ENCODE data around the gene PPP1R3G.
"Not testable (repeated sequence)": the region's sequence is repeated elsewhere in the genome, so short reads cannot be mapped to it uniquely, and the experiment has no call there.

PPP1R3G gene

DNA sequence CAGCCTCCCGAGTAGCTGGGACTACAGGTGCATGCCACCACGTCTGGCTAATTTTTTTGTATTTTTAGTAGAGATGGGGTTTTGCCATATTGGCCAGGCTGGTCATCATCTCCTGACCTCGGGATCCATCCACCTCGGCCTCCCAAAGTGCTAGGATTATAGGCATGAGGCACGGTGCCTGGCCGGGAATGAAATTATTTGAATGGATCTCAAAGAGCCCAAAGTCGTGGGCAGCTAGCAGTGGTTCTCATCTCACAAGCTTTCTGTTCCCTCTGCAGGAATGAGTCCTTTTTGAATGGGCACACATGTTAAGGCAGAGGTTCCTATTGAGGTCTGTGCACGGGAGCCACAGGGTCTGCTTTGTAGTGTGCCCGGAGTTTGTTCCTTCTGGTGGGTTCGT is 34.9 kb downstream of the PPP1R3G start:
- no peak for DNase-seq (ENCODE audit: low spot score)

DNA sequence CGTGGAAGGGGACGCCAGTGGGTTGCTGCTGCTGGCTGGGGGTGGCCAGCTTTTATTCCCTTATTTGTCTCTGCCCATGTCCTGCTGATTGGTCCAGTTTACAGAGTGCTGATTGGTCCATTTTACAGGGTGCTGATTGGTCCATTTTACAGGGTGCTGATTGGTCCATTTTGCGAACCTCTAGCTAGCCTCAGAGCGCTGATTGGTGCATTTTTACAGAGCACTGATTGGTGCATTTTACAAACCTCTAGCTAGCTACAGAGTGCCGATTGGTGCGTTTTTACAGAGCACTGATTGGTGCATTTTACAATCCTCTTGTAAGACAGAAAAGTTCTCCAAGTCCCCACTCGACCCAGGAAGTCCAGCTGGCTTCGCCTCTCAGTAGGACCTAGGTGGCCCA is 35.4 kb downstream of the PPP1R3G start:
- DNase-seq (ENCODE audit: low spot score) = not testable (repeated sequence)

DNA sequence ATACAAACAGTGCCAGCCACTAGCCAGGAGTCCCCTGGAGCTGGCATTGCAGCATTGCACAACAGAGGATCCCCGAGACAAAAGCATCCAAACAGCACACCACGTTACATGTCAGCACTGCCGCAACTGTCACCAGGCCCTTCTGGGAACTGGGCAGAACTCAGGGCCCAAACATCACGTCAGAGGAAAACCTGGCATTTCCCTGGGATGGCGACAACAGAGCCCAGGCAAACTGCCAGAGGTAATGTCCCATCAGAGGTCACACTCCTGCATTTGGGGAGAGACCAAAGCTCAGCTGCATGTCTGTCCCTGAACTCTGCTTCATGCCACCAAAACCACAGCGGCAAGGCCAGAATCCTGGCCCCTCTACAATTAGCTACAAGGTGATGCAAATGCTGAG is 36.3 kb downstream of the PPP1R3G start:
- no peak for DNase-seq (ENCODE audit: low spot score)

DNA sequence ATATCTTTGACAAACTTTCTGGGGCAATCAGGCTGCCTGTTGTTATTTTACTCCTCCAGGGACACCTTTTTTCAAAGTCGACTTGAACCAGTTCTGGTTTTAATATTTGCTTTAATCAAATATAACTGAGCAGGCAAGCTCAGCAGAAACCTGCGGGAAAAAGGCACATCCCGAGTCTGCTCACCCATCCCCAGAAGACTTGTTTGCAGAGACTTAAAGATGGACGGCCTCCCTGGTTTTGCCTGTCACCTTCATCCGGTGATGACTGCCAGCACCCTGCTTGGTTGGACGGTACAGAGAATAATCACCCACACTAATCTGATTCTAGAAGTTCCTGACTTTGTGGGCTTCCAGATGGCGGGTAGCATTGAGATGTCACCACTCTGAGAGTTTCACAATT is 36.8 kb downstream of the PPP1R3G start:
- no peak for DNase-seq (ENCODE audit: low spot score)

DNA sequence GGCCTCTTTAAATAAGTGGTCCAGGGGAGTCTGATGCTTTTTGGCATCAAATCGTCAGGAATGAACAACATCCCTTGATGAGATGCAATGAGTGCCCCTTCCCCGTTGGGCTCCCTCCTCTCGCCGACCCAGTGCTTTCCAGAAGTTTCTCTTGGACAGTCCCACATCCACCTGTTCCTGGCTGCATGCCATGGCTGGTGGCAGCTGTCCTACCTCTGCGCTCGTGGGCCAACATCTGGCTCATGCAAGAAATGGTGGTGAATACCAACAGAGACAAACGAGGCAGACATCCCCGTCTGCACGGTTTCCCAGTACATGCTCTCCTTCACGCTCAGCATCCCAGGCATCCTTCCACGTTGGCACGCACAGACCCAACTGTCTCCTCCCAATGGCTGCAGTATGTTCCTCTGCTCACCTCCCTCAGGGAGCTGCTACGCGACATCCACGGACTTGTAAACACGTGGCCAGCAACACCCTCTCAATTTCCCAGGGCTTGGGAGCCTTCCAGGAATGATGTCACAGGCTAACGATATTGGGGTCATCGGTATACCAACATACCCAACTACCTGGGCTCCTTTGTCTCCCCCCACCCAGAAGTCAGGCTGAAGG is 37.5 kb downstream of the PPP1R3G start:
- no peak for DNase-seq (ENCODE audit: low spot score)

DNA sequence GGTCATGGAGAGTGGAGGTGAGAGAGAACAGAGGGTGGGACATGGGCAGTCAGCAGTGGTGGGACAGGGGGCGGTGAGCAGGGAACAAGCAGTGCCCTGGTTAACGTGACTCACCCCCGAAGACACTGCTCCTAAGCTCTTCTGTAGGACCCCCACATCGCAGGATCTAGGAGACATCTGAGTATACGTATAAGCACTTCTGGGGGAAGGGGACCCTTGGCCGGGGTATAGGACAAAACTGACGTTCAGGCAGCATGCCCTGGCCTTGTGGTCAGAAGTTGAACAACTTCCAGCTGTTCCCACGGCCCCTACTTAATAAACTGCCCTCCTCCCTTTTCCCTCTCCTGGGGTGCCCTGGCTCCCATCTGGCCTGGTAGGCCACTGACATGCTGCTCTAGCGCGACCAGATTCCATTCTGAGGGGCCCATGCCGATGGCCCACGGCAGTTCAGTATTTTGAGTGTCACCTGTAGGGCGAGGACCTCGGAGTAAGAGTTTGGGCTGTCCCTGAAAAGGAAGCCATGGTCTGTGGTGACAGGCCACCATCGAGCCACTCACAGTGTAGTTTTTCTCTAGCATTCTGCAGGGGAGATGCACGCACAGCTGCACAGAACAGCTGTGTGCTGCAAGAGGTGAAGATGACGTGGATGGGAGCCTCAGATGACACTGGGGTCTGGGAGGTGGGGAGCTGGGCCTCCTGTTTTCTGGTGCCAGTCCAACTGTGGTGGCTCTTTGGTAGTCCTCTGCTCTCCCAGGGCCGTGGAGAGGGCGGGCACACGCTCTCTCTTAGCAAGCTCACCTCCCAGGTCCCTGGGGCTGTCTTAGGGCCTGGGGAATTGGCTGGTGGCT is 38.4 kb downstream of the PPP1R3G start:
- no peak for DNase-seq (ENCODE audit: low spot score)

DNA sequence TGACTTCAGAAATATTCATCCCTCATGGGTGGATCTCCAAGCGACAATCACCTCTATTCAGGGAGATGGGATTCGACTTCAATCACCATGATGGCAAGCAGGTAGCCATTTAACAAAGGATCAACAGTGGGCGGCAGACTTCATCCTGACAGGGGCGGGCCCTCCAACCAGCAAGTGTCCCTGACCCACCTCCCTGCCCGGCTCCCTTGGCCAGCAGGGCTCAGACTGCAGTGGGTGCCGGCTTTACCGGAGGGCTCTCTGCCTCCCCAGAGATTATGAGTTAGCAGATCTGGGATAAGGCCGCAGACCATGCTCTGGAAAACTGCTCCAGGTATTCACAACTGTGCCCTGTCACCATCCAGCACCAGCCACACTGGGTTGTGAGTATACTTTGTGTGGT is 39.4 kb downstream of the PPP1R3G start:
- DNase-seq (ENCODE audit: low spot score) = no peak

DNA sequence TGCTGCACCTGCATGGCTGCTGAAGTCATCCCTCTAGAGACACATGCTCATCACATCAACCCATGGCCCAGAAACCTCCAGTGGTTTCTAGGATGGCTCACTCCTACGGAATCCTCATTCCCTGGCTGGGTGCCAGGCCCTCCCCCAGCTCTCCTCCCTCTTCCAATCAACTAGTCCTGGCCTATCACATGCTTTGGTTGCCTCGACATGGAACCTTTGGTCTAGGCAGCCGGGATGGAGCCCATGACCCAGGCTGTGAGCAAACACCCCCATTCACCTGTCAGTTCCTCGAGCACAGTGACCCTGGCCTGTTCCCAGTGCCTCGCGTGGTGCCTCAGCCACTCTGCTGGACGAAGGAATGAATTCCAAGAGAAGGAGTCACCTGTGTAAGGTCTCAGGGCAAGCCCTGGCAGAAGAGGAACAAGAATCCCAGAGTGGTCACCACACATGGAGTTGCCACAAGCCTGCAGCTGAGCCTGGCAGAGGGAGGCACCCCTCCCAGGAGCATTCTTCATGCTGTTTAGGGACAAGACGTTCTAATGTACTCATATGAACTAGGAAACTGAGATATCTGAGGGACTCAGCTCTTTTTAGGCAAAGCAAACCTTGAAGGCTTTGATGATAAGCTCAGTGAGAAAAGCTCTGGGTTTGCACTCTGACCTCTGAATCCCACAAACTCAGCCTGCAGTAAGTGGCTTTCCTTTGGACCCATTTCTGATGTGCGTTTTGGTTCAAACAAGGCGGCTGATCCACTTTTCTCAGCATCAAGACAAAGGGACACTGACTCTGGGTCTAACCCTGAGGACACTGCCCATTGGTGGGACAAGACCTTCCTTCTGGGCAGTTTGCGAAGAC is 40.2 kb downstream of the PPP1R3G start:
- no peak for DNase-seq (ENCODE audit: low spot score)

DNA sequence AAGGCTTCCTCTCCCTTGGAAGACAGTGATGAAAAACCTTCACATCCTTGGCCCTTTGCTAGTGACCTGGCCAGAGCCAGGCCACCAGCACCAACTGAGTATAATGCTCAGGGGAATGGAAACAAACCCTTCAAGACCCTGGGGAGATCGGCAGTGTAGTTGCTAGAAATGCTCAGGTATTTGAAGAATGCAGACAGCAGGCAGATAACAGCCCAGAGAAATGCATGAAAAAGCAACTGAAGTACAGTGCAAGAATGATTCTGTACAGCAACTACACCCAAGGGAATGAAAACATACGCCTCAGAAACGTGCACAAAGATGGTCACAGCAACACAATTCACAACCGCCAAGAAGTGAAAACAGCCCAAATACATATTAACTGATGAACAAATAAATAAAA is 41.1 kb downstream of the PPP1R3G start:
- no peak for DNase-seq (ENCODE audit: low spot score)

DNA sequence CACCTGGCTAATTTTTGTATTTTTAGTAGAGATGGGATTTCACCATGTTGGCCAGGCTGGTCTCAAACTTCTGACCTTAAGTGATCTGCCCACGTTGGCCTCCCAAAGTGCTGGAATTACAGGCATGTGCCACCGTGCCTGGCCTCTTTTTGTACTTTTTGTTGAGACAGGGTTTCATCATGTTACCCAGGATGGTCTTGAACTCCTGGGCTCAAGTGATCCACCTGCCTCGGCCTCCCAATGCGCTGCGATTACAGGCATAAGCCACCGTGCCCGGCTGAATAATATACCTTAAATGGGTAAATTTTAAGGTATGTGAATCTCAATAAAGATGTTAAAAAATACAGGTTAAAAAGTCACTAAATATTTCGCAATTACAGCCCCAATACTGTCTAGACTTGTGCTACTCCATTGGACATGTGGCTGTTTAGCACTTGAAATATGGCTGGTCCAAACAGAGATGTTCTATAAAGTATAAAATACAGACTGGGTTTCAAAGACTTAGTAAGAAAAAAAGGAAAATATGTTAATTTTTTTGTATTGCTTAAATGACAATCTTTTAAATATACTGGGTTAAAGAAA is 42.1 kb downstream of the PPP1R3G start:
- DNase-seq (ENCODE audit: low spot score) = no peak

DNA sequence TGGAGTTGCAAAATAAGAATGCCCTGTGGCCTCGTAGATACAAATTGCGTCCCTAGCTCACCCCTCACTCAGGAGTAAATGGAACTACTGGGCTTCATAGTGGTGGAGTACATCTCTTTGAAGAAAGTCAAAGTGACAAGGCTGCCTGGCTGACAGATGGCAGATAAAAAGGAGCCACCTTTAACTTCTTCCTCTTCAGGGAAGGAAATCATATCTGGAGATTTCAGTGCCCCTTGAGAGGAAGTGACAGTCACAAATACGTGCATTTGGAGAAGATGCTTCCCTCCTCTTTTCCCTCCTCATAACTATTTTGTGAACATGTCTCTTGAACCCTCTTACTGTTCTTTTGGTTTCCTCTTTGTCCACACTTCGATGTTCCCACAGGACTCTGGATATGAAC is 43.2 kb downstream of the PPP1R3G start:
- DNase-seq (ENCODE audit: low spot score) = no peak

DNA sequence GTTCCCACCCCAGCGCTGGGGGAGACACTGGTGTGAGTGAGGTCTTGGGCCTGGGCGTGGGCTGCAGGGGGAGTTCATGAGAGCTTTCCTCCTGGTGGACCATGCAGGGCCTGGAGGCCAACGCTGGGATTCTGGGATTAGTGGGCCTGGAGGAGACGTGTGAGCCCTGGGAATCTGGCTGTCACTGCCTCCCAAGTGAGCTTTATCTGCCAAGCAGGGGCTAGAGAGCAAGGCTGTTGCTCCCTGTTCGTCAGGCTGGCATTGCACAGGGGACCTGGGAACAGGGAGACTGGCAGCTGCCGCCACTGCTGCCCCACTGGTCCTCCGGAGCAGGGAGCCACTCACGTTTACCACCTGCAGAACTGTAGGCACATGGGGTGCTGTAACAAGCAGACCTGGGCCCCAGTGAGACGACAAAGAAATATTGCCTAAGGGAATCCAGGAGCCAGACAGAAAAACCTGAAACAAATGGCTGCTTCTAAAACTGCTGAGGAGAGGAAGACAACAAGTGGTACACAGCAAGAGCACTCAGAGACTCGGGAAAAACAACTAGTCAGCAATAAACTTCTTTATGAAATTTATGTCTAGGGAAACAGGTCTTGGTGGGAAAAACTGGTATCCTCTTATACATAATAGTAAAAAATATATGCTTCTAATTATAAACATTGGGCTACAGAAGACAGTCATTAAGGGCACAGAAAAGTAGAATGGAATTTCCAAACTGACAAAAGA is 45.2 kb downstream of the PPP1R3G start:
- no peak for DNase-seq (ENCODE audit: low spot score)

DNA sequence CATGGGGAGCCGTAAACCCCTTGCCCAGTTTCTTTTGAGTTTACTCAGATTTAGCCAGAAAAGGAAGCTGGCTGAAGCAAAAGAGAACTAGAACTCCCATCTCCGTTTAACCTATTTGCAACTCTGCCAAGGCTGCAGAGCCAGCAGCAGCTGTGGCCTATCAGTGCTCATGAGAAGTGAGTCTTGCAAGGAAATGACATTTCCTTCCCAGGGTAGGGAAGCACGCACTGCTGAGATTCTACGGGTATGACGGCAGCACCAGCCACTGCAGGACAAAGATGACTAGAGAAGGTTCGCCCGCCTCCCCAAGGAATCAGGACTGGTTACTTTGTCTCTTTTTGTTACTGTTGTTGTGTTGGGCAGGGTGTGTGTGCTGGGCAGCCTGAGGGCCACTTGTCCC is 47.6 kb downstream of the PPP1R3G start:
- no peak for DNase-seq (ENCODE audit: low spot score)

DNA sequence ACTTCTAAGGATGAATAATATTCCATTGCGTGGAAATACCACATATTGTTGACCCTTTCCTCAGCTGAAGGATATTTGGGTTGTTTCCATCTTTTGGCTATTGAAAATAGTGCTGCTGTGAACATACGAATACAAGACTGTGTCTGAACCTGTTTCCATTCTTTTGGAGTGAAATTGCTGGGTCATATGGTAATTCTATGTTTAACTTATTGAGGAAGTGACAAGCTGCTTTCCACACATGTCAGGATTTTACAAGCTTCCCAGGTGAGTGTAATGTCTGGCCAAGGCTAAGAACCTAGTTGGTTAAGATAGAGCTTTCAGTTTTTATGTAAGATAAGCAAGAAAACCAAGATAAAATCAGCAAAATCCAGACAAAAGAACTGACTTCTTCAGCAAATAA is 48.8 kb downstream of the PPP1R3G start:
- DNase-seq (ENCODE audit: low spot score) = no peak

DNA sequence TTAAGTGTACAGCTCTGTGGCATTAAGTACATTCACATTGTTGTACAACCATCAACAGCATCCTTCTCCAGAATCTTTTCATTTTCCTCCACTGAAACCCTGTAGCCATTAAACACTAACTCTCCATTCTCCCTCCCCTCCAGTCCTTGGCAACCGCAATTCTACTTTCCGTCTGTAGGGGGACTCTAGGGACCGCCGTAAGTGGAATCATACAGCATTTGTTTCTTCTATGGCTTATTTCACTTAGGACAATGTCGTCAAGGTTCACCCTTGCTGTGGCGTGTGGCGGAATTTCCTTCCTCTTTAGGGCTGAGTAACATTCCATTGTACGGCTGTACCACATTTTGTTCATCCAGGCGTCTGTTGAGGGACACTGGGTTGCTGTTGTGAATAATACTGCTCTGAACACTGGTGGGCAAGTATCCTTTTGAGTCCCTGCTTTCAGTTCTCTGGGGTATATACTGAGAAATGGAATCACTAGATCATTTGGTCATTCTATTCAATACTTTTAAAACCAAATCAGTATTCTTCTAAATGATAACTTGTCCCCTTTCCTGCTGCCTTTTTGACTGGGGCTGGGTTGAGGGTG is 50.7 kb downstream of the PPP1R3G start:
- DNase-seq (ENCODE audit: low spot score) = no peak

DNA sequence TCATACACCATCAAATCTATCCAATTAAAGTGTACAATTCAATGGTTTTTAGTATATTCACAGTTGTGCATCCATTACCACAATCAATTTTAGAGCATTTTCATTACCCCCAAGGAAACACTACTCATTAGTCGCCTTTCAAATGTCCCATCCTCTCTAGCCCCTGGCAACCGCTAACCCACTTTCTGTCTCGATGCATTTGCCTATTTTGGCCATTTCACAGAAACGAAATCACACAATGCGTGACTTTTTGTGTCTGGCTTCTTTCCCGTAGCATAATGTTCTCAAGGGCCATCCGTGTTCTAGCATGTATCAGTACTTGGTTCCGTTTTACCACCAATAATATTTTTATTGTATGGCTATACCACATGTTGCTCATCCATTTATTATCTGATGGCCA is 51.7 kb downstream of the PPP1R3G start:
- no peak for DNase-seq (ENCODE audit: low spot score)

Measured in COLO829 (cell line).